ENCODE data around the gene DNLZ. TPM values are rescaled to one million over a fixed set of nuclear protein-coding genes. Genes with fewer than 3 reads are reported as not detected.

DNLZ gene
- total RNA-seq, 1 donor from 2014 or later = 34.1 TPM

DNA sequence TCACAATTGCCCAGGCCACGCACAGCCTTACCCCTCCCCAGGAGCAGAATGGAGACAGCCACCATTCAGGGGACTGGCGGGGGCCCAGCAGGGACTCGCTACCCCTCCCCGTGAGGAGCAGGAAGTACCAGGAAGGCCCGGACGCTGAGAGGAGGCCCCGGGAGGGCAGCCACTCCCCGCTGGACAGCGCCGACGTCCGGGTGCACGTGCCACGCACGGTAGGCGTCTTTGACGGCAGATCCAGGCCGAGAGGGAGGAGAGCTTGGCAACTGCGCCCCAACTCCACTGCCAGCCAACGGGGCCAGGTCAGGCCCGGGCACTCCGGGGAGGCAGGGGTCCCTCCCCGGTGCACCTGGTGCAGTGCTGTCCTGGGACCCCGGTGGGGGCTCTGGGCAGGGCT is 14.0 kb downstream of the DNLZ start:
- DNase-seq (ENCODE audit: low spot score) = no peak
- intact Hi-C loops (cut with DNase I) = no loop called here

DNA sequence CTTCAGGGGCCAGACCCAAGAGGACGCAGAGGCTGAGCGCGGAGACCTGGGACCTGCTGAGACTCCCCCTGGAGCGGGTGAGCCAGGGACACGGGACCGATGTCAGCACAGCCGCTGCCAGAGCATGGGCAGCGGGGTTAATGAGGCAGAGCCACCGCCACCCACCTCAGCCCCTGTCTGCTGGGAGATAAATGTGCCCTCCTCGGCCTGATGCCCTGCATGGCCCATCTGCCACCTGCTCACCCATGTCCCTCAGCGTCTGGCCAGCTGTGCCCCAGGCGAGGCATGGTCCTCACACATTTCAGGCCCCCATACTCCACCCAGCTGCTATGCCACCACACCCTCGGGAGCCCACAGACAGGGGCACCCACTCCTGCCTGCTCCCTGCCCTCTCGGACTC is 14.9 kb downstream of the DNLZ start:
- no peak for DNase-seq (ENCODE audit: low spot score)
- intact Hi-C loops (cut with DNase I) = no loop called here

DNA sequence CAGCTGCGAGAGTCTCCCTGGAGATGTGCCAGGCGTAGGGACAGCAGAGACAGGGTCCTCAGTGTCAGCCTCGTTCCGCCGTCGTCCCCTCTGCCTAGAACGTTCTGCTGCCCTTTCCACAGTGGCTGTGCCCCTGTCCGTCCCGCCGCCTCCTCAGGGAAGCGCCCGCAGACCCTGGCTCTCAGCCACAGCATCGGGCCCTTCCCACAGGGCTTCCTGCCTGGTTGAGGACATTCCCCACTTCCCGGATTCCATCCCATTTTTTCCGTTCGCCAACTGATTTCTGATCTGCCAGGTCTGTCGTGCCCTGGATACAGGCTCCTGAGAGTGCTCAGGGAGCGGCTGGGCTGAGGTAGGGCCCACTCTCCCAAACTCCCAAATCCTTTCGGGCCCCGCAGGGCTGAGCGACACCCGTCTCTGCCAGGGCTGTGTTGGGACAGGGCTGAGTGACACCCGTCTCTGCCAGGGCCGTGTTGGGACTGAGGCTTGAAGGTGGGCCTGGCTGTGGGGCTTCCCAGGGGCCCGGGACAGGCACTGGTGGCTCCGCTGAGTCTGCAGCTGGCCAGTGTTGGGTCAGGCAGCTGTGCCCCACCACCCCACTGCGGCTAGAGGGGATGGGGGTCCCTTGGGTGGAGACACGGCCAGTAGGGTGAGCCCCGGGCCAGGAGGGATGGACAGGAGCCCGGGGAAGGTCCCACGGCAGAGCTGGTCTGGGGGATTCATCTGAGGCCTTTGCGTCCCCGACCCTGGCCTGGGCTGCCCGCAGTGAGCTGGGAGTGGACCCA is 15.9 kb downstream of the DNLZ start:
- no peak for DNase-seq (ENCODE audit: low spot score)
- intact Hi-C loops (cut with DNase I) = no loop called here

DNA sequence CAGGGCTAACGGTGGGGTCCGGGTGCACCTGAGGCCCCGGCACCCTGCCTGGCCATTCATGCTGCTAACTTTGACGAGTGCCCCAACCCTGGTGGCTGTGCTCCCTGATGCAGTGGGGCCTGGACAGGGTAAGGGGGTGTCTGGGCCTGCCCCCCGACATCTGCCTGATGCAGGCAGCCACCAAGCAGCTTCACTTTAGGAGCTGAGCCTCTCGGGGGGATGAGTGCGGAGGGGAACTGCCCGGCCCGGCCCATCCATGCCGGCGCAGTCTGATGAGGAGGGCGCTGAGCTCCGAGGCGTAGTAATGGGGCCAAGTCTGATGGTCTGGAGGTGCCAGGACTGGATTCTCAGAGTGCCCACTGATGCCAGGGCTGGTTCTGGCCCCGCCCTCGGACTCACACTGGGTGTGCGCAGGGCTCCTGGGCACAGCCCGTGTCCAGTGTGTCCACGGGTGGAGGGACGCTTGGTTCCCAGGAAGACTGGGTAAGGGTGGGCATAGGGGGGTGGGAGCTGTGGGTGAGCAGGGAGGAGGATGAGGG is 16.5 kb downstream of the DNLZ start:
- DNase-seq (ENCODE audit: low spot score) = no peak
- intact Hi-C loops (cut with DNase I) = loop anchor here (1.0 kb wide), 1 partner anchor 16 kb away; the partner anchor contains the start of gene DNLZ

DNA sequence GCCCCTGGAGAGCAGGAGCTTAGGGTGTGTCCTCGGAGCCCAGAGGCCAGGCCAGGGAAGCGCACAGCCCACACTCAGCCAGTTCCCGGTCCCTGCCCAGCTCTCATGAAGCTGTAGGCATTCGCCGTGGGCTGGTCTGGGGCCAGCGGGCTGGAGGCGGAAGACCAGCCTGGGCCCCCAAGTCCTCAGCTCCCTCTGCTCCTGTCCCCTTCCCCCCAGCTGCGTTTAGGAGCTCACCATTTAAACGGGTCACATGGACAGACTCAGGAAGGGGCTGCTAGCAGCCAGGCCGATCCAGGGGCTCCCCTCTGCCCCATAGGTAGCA is 17.4 kb downstream of the DNLZ start:
- no peak for DNase-seq (ENCODE audit: low spot score)
- intact Hi-C loops (cut with DNase I) = loop anchor here (1.0 kb wide), 1 partner anchor 17 kb away; the partner anchor contains the start of gene DNLZ

DNA sequence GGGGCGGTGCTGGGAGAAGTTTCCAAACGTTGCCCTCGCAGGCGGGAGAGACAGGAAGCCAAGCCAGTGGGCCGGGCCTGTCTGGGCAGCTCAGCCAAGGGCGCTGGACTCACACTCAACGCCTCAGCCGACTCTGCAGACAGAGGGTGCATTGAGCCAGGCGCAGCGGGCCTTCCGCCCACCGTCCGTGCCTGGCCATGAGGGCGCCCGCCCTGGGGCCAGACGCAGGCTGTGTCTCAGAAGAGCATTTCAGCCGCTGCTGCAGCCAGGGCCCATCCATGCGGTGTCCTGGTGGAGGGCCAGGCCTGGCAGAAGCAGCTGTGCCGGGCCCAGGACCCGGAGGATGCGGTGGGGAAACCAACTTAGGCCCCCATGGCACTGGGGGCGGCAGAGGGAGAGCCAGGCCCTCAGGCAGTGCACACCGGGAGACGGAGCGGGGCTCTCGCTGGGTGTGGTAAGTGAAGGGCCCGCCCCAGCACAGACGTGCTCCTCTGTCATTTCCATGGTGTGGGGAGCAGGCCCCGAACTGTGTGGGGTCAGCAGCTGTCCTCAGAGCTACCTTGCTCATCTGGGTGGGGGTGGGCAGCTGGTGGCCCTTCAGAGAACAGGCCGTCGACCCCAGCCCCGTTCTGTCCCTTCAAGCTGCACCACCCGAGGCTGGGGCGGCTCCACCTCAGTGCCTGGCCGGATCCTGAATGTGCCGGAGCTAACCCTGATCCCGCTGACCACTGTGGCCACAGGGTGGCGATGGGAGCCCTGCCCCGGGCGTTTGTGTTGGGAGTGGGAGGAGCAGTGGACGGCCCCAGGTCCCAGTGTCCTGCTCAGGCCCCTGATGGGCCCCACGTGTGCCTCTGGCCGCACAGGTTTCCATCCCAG is 18.0 kb downstream of the DNLZ start:
- intact Hi-C loops (cut with DNase I) = loop anchor here (1.0 kb wide), 1 partner anchor 18 kb away; the partner anchor contains the start of gene DNLZ

DNA sequence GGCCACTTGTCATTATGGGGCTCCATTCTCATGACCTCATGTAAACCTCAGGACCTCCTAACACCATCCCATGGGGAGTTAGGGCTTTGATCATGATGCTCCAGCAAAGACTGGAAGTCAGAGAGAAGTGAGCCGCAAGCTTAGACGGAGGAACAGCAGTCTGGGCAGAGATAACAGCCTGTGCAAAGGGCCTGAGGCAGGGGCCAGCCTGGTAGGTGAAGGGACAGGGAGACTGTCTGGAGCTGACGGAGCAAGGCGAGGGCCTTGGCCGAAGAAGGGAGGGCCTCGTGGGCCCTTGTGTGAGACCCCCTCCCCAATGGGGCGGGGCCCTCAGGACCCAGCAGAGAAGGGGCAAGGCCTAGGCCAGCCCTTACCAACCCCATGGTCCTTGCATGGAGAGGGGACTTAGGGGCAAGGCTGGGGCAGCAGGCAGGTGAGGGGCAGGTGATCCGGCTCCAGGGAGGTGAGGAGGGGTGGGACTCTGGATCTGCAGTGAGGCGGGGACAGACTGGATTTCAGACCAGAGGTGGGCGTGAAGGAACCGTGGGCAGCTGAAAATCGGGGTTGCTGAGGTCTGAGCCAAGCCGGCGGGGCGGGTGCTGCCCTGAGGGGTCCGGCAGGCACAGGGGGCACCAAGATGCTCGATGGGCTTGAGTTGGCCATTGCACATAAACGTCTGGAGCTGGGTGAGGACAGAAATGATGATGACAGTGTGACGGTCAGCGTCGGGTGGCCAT is 18.8 kb downstream of the DNLZ start:
- intact Hi-C loops (cut with DNase I) = no loop called here

More for the DNA sequence above, 18.0 kb downstream of the DNLZ start:
- DNase-seq (ENCODE audit: low spot score) = peak; percentile 88

DNA sequence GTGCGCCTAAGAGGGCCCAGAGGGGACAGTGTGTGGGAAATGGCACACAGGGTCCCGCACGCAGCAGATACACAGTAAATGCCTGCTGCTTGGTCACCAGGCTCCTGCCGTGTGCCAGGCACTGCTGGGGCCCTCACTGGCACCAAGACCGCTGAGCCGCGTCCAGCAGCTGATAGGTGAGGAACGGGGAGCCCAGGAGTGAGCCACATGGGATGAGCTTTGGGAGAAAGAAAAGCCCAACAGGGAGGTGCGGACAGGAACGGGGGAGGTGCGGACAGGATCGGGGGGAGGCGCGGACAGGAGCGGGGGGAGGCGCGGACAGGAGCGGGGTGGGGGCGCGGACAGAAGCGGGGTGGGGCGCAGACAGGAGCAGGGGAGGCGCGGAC is 19.7 kb downstream of the DNLZ start:
- intact Hi-C loops (cut with DNase I) = loop anchor here (1.0 to 2.0 kb wide), 2 partner anchors 10 to 19 kb away; partner anchors contain the start of gene DNLZ
- DNase-seq (ENCODE audit: low spot score) = no peak

More for the DNA sequence above, 18.8 kb downstream of the DNLZ start:
- no peak for DNase-seq (ENCODE audit: low spot score)

DNA sequence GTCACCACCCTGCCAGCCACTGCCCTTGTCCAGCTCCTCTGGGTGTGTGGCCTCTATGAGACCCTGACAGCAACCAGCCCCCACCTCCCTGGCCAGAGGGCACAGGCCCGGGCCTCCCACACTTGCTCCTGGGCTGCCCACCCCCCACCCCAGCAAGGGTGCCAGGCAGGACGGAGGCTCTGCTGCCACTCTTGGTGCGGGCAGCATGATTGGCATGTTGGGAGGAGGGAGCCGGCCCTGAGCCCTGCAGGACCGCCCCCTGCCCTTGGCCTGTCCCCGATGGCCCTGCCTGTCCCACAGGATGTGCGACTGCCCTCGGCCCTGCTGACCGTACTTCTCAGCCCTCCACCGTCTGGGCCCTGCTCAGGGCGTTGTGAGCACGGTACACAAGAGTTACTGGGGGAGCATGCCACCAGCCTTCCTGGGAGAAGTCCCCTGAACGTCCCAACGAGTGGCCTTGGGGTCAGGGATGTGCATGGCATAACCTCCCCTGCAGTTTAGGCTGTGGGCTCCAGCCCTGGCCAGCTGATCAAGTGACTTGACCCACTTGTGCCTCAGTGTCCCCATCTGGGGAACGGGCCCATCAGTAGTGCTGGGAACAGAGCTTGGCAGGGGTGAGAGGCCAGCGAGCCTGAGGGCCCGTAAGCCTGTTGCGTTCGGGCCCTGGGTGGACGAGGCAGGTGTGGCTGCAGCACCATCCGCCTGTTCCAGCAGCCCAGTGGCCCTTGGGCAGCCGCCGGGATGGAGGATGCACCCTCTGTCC is 20.2 kb downstream of the DNLZ start:
- DNase-seq (ENCODE audit: low spot score) = peak; percentile 88
- intact Hi-C loops (cut with DNase I) = loop anchor here (1.0 to 2.0 kb wide), 2 partner anchors 11 to 19 kb away; partner anchors contain the start of gene DNLZ

DNA sequence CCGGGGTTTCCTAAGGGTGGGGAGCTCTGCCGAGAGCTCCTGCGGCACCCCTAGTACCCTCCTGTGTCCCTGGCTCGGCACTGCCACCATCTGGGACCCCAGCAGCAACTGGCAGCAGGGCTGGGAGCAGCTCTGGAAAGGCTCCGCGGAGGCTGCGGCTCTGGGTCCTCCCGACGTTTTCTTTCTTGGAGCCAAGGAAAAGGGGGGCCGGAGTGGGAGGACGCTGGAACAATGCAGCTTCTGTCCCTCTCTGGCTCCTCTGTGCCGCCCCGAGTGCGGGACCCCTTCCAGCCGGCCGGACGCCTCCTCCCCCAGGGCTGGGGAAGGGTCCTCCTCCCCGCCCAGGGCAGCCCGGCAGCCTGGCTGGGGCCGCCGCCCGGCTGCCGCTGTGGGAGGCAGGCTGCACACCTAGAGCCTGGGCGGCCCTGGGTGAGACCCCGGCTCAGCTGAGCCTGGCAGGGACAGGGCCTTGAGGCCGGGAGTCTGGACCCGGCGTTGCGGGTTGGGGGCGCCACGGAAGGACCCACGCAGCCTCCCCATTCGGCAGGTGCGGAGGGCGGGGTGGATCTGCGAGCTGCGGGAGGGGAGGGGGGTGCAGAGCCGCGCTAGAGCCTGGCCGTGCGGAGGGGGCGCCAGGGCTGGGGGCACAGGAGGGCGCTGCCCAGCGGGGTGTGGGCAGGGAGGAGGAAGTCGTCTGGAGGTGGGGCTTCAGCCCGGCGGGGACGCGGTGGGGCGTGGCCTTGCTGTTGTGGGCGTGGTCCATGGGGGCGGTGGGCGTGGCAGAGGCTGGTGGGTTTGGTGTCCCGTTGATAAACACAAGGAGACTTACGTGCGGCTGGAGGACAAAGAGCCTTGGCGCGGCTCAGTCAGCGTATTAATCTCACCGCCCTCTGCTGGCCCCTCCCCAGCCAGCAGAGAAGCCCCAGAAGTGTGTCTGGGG is 21.1 kb downstream of the DNLZ start:
- DNase-seq (ENCODE audit: low spot score) = peak; percentile 95
- intact Hi-C loops (cut with DNase I) = loop anchor here (1.0 to 2.0 kb wide), 2 partner anchors 12 to 20 kb away; partner anchors contain the start of gene DNLZ

DNA sequence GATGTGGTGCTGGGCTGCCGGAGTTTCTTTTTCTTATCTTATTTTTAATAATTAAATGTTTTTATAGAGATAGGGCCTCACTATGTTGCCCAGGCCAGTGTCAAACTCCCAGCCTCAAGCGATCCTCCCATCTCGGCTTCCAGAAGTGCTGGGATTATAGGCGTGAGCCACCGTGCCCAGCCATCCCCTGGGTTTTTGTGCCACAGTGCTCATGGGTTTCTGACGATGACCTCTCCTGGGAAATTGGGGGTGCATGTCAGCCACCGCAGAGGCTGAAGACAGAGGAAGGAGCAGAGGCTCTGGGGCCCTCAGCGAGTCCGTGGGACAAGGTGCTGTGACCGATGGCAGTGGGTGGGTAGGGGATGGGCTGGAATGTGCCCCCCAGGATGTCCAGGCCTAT is 21.8 kb downstream of the DNLZ start:
- DNase-seq (ENCODE audit: low spot score) = no peak
- intact Hi-C loops (cut with DNase I) = loop anchor here (2.0 kb wide), 1 partner anchor 21 kb away; the partner anchor contains the start of gene DNLZ

DNA sequence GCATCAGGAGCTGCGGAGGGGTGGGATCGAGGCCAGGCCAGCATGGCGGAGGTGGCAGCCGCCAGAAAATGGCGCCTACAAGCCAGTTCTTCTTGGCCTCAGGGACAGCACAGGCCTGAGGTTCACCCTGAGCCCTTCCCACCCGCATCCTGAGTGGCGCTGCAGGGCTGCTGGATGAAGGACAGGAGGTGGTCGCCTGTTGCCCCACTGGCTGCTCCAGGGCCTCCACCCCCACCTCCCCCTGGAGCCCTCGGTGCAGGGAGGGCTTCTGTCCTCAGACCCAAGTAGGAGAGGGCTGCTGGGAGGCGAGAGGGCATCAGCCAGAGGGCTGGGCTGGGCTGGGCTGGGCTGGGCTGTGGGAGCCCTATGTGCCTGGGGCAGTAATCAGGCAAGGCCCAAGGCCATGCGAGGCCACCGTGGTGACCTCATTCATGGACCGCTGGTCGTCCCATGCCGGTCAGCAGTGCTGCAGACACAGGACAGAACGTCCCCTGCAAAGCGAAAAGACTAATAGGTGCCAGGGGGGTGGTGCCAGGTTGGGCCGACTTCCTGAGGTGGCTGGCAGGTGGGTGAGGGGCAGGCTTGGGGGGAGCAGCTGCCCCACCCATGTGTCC is 22.4 kb downstream of the DNLZ start:
- intact Hi-C loops (cut with DNase I) = no loop called here
- no peak for DNase-seq (ENCODE audit: low spot score)

DNA sequence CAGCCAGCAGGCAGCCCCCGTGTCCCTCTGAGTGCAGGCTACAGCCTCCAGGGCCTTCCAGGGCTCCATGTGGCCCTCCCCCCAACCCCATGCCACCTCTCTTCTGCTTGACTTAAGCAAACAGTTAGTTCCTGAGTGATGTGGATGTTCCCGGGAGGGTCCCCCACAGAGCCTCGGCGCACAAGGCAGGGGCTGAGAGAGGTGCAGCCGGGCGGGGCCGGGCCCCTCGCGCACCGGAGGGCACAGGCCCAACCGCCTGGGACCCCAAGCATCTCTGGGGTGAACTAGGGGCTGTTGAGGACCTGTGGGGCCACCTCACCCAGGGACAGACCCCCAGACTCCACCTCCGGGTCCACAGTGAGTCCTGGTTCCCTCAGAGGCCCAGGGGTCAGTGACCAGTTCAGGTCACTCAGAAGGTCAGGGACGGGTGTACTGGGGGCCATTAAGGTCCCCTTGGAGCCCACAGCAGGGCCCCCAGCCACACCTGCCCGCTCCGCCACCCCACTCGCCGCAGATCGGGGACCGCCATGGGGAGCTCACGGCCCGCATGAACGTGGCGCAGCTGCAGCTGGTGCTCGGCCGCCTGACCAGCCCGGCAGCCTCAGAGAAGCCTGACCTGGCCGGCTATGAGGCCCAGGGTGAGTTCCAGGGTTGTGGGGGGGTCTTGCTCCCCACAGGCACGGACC is 23.0 kb downstream of the DNLZ start:
- intact Hi-C loops (cut with DNase I) = no loop called here

DNA sequence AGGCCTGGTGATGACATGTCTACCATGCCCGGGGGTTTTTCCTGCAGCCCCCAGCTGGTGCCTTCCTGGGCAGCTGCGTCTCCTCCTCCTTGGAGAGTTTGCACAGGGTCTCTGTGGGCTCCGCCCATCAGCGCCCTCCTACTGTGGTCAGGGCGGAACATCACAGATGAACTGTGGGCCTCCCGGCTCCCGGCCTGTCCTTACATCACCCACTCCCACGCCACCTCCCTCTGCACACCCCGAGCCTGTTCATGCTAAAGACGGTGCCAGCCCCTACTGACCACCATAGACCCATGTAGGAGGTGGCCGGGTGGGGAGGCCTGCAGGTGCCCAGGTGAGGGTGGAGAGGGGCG is 23.6 kb downstream of the DNLZ start:
- intact Hi-C loops (cut with DNase I) = loop anchor here (2.0 kb wide), 1 partner anchor 61 kb away; the partner anchor contains the start of gene SNAPC4
- DNase-seq (ENCODE audit: low spot score) = no peak

More for the DNA sequence above, 23.0 kb downstream of the DNLZ start:
- no peak for DNase-seq (ENCODE audit: low spot score)

DNA sequence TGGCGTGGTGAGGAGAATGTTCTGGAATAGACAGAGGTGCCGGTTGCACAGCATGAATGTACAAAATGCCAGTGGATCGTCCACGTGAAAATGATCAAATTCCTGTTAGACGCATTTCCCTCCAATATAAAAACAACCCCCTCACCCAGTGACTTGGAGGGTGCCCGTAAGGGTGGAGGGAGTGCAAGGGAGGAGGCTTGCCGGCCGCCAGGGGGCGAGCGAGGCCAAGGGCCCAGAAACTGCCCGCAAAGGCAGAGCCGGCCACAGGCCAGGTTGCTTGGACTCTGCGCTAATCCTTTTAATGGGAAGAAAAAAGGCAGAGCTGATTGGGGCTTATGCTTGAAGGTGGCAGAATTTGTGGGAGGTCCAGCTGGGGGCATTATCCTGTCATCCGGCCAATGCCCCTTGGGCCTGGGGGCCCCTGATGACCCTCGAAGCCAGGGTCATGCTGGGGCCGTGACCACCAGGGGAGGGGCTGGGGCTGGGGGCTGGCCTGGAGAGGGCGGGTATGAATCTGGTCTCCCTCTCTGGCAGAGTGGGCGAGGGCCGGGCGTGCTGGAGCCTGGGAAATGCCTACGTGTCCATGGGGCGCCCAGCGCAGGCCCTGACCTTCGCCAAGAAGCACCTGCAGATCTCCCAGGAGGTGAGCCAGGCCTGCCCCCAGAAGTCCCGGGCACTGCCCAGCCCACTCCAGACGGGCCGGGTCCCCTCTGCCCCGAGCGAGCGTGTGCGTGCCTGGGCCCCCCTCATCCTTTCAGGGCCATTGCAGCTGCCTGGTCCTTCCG is 24.2 kb downstream of the DNLZ start:
- intact Hi-C loops (cut with DNase I) = loop anchor here (2.0 kb wide), 1 partner anchor 61 kb away; the partner anchor contains the start of gene SNAPC4

DNA sequence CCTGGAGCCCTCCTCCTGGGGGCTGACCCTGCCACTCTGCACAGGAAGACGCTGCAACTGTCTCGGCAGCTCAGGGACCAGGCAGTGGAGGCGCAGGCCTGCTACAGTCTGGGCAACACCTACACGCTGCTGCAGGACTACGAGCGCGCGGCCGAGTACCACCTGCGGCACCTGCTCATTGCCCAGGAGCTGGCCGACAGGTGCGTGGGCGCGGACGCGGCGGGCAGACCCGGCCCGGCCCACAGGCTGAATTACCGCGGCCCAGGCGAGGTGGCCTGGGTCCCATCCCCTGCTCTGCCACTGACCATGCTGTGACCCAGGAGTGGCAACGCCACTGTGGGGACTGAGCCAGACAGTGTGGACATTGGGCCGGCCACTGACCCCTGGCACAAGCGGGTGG is 25.0 kb downstream of the DNLZ start:
- intact Hi-C loops (cut with DNase I) = loop anchor here (2.0 kb wide), 1 partner anchor 62 kb away; the partner anchor contains the start of gene SNAPC4
- DNase-seq (ENCODE audit: low spot score) = no peak

More for the DNA sequence above, 24.2 kb downstream of the DNLZ start:
- DNase-seq (ENCODE audit: low spot score) = peak; percentile 88
